ENCODE results near the gene ABHD12B. TPM values are rescaled to one million over a fixed set of nuclear protein-coding genes. Genes with fewer than 3 reads are reported as not detected.
"Not testable (repeated sequence)": the region's sequence is repeated elsewhere in the genome, so short reads cannot be mapped to it uniquely, and the experiment has no call there.

ABHD12B gene
- total RNA-seq, 2 donors from 2014 or later = 0.83 TPM; not detected in 1

DNA sequence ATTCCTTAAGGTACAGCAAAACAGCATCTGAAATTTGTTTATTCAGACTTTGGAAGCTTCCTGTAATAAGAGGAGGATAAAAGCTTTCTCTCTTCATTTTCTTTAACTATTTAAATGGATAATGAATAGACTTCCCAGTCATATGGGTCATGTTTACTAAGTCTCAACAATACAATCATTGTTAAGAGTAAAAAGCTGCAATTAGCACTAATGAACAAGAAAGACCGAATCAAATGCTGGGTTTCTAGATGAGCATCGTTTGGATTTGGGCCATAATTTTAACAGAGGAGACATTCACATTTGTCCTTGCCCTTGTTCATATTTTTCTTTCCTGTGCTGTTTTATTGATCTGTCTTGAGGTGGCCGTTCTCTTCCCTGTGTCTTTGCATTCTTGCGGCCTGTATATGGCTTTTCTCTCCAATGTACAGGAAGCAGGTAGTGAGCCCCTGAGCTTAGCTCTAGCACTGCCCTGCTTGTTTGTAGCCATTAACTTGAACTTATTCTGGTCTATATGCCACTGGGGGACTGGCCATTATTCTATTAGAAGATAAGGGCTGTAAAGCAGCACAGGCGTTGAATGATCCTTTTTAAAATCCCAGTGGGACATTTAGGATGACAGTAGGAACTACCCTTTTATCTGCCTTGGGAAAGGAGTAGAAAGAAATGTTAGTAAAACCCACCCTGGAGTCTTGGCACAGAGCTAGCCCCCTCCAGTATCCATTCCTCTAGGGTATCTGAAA lies 34.6 kb downstream of the ABHD12B start:
- TF ChIP-seq CTCF (IDR thresholded peaks at IDR 0.05) = no peak
- Histone ChIP-seq H3K4me3 (no peak overlapping the region), H3K27me3 (no peaks in the 10 kb centered on the region), H3K36me3 (peaks cover 19% of the 10 kb centered on the region), H3K9me3 (no peaks in the 10 kb centered on the region), H3K4me1 (no peaks in the 10 kb centered on the region), H3K27ac (no peak overlapping the region)
- no peak for DNase-seq (ENCODE audit: low spot score)

DNA sequence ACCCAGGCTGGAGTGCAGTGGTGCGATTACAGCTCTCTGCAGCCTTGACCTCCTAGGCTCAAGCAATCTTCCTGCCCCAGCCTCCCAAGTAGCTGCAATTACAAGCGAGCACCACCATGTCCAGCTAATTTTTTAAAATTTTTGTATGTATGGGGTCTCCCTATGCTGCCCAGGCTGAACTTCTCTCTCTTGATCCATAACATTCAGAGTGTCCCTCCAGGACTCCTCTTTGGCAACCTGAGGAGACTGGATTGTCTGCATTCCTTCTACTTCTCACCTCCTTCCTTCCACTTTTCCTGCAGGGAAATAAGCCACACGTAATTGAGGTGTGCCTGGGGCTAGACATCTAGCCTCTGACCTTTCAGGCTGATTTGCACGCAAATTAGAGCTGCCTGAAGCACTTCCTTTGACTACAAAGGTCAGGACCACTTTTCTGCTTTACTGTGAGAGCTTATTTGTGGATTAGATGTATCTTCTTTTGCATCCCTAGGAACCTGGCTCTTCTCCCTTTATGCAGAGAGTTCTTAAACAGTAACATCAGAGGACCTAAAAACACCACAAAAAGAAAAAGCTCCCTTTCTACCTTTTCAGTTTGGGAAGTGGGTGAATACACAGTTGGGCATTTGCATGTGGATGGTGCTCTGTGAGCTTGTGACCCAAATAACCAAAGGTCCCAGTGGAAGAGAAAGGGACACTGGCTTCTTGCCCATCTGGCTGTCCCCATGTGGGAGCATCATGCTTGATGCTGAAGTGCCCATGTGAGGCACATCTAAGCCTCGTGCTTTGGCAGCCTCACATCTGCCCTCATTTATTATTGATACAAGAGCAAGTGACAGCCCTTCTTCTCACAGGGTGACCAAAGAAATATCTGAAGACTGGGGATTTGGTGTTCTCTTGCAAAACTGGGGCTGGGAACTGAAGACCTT lies 38.9 kb downstream of the ABHD12B start:
- H3K27ac ChIP-seq = no peak overlapping the region
- H3K4me3 ChIP-seq = no peak overlapping the region
- TF ChIP-seq CTCF (IDR thresholded peaks at IDR 0.05) = no peak
- no peaks in the 10 kb centered on the region for H3K27me3 ChIP-seq
- no peaks in the 10 kb centered on the region for H3K9me3 ChIP-seq
- DNase-seq (ENCODE audit: low spot score) = no peak
- peaks cover 46% of the 10 kb centered on the region for H3K36me3 ChIP-seq
- no peaks in the 10 kb centered on the region for H3K4me1 ChIP-seq

DNA sequence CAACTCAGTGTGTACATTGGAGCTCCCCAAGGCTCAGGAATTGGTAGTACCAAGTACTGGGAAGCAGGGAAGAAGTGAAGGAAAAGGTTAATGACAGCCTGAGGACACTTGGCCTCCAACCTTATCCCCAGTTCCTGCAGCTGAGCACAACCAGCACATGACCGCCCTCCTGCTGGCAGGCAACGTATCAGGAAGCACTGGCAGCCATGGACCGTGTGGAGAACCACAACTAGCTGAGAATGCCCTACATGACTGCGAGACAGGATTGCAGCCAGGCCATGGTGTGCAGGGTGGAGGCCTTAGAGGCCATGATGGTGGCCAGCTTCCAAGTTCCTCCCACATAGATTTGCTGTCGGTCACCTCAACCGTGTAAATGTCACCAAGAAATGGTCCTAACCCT lies 45.6 kb downstream of the ABHD12B start:
- no peak for DNase-seq (ENCODE audit: low spot score)
- H3K36me3 ChIP-seq = peaks cover 38% of the 10 kb centered on the region
- no peak for TF ChIP-seq CTCF (IDR thresholded peaks at IDR 0.05)

GRCh38 chr14:50919524-50919923 lies 47.7 kb downstream of the ABHD12B start:
- not testable (repeated sequence) for H3K27me3 ChIP-seq; H3K27ac ChIP-seq; H3K9me3 ChIP-seq; H3K4me3 ChIP-seq; DNase-seq (ENCODE audit: low spot score); H3K4me1 ChIP-seq
- H3K36me3 ChIP-seq = peaks cover 20% of the 10 kb centered on the region

More for the DNA sequence above, 45.6 kb downstream of the ABHD12B start:
- Histone ChIP-seq H3K27ac (no peak overlapping the region), H3K4me1 (peaks cover 0 to 3% of the 10 kb centered on the region in 2 donors), H3K4me3 (no peak overlapping the region), H3K9me3 (no peaks in the 10 kb centered on the region), H3K27me3 (no peaks in the 10 kb centered on the region)

- Histone ChIP-seq H3K9me3 (no peaks in the 10 kb centered on the region), H3K4me1 (peaks cover 0 to 3% of the 10 kb centered on the region in 2 donors), H3K36me3 (peaks cover 18% of the 10 kb centered on the region), H3K4me3 (no peak overlapping the region), H3K27ac (no peak overlapping the region), H3K27me3 (no peaks in the 10 kb centered on the region)
- no peak for DNase-seq (ENCODE audit: low spot score)
- TF ChIP-seq CTCF (IDR thresholded peaks at IDR 0.05) = no peak
Observed at GRCh38 chr14:50920482-50921230, 48.8 kb downstream of the ABHD12B start.
